Measurements from ENCODE around the gene FAM53B. TPM values are rescaled to one million over a fixed set of nuclear protein-coding genes. Genes with fewer than 3 reads are reported as not detected.

Gene FAM53B
- total RNA-seq, 2 experiments from 2014 or later, result 33.5 to 45.5 TPM

- peak overlapping the region; percentile 98 for H3K27ac Mint-ChIP-seq
- peaks cover 92% of the 10 kb centered on the region for H3K4me1 Mint-ChIP-seq
- peaks cover 40% of the 10 kb centered on the region for H3K36me3 Mint-ChIP-seq
- ATAC-seq (no peak), DNase-seq (no peak)
- no peaks in the 10 kb centered on the region for H3K27me3 Mint-ChIP-seq
- peak overlapping the region; percentile 62 for H3K4me3 Mint-ChIP-seq
- H3K9me3 Mint-ChIP-seq (ENCODE audit: low read depth), result no peaks in the 10 kb centered on the region
- CTCF ChIA-PET, result interaction anchor here (0.7 to 8.0 kb wide), 4 partner anchors 25 to 46 kb away, joined by 3 to 106 read pairs (median 8); no protein-coding TSS in a partner anchor
Observed at GRCh38 chr10:124693801-124694416, 50.3 kb downstream of the FAM53B start.

- H3K9me3 Mint-ChIP-seq (ENCODE audit: low read depth), result no peaks in the 10 kb centered on the region
- DNase-seq (no peak), ATAC-seq (no peak)
- H3K36me3 Mint-ChIP-seq, result peaks cover 39% of the 10 kb centered on the region
- peak overlapping the region; percentile 98 for H3K27ac Mint-ChIP-seq
- peak overlapping the region; percentile 62 for H3K4me3 Mint-ChIP-seq
- CTCF ChIA-PET, result interaction anchor here (0.7 to 8.0 kb wide), 3 partner anchors 26 to 45 kb away, joined by 4 to 106 read pairs (median 12); no protein-coding TSS in a partner anchor
- H3K27me3 Mint-ChIP-seq, result no peaks in the 10 kb centered on the region
- H3K4me1 Mint-ChIP-seq, result peaks cover 92% of the 10 kb centered on the region
Observed at GRCh38 chr10:124693396-124693795, 50.8 kb downstream of the FAM53B start.

GRCh38 chr10:124692100-124692446 is 52.1 kb downstream of the FAM53B start:
- Mint-ChIP-seq H3K4me3 (no peak overlapping the region), H3K27me3 (no peaks in the 10 kb centered on the region), H3K27ac (no peak overlapping the region), H3K36me3 (peaks cover 45% of the 10 kb centered on the region), H3K4me1 (peaks cover 92% of the 10 kb centered on the region), H3K9me3 (ENCODE audit: low read depth) (no peaks in the 10 kb centered on the region)
- CTCF ChIA-PET, result interaction anchor here (1.3 to 8.0 kb wide), 3 partner anchors 9 to 44 kb away, joined by 3 to 106 read pairs (median 12); no protein-coding TSS in a partner anchor
- DNase-seq, result no peak
- no peak for ATAC-seq

GRCh38 chr10:124691421-124692099 is 52.6 kb downstream of the FAM53B start:
- ATAC-seq, result no peak
- no peak overlapping the region for H3K27ac Mint-ChIP-seq
- no peak overlapping the region for H3K4me3 Mint-ChIP-seq

GRCh38 chr10:124691002-124691401 is 53.2 kb downstream of the FAM53B start:
- H3K36me3 Mint-ChIP-seq, result peaks cover 51% of the 10 kb centered on the region
- no peak overlapping the region for H3K27ac Mint-ChIP-seq
- H3K4me1 Mint-ChIP-seq, result peaks cover 92% of the 10 kb centered on the region

More at GRCh38 chr10:124691421-124692099, 52.6 kb downstream of the FAM53B start:
- no peaks in the 10 kb centered on the region for H3K27me3 Mint-ChIP-seq
- no peaks in the 10 kb centered on the region for H3K9me3 Mint-ChIP-seq (ENCODE audit: low read depth)
- peaks cover 92% of the 10 kb centered on the region for H3K4me1 Mint-ChIP-seq
- peaks cover 47% of the 10 kb centered on the region for H3K36me3 Mint-ChIP-seq
- DNase-seq, result no peak
- CTCF ChIA-PET, result interaction anchor here (0.8 to 8.0 kb wide), 7 partner anchors 9 to 50 kb away, joined by 3 to 106 read pairs (median 17); no protein-coding TSS in a partner anchor

GRCh38 chr10:124689911-124690498 is 54.2 kb downstream of the FAM53B start:
- Mint-ChIP-seq H3K4me1 (peaks cover 92% of the 10 kb centered on the region), H3K27me3 (no peaks in the 10 kb centered on the region), H3K9me3 (ENCODE audit: low read depth) (no peaks in the 10 kb centered on the region), H3K27ac (peak overlapping the region; percentile 94), H3K4me3 (no peak overlapping the region), H3K36me3 (peaks cover 51% of the 10 kb centered on the region)
- CTCF ChIA-PET, result interaction anchor here (0.9 to 8.0 kb wide), 12 partner anchors 11 to 160 kb away, joined by 3 to 106 read pairs (median 8); no protein-coding TSS in a partner anchor
- DNase-seq (no peak), ATAC-seq (no peak)

More at GRCh38 chr10:124691002-124691401, 53.2 kb downstream of the FAM53B start:
- Mint-ChIP-seq H3K4me3 (no peak overlapping the region), H3K9me3 (ENCODE audit: low read depth) (no peaks in the 10 kb centered on the region), H3K27me3 (no peaks in the 10 kb centered on the region)
- ATAC-seq, result no peak
- DNase-seq, result no peak
- CTCF ChIA-PET, result interaction anchor here (0.8 to 8.0 kb wide), 6 partner anchors 10 to 50 kb away, joined by 3 to 106 read pairs (median 28); no protein-coding TSS in a partner anchor

- CTCF ChIA-PET, result interaction anchor here (0.7 to 8.0 kb wide), 21 partner anchors 8 to 159 kb away, joined by 3 to 106 read pairs (median 6); no protein-coding TSS in a partner anchor
- peaks cover 88% of the 10 kb centered on the region for H3K4me1 Mint-ChIP-seq
- peak overlapping the region; percentile 94 for H3K27ac Mint-ChIP-seq
- H3K4me3 Mint-ChIP-seq, result peak overlapping the region; percentile 52
- no peaks in the 10 kb centered on the region for H3K9me3 Mint-ChIP-seq (ENCODE audit: low read depth)
- peak; percentile 92 for DNase-seq
- no peaks in the 10 kb centered on the region for H3K27me3 Mint-ChIP-seq
- peaks cover 53% of the 10 kb centered on the region for H3K36me3 Mint-ChIP-seq
- ATAC-seq, result peak; percentile 95
Observed at GRCh38 chr10:124688889-124689670, 55.1 kb downstream of the FAM53B start.

- Mint-ChIP-seq H3K27ac (peak overlapping the region; percentile 94), H3K27me3 (no peaks in the 10 kb centered on the region), H3K4me1 (peaks cover 88% of the 10 kb centered on the region), H3K9me3 (ENCODE audit: low read depth) (no peaks in the 10 kb centered on the region), H3K36me3 (peaks cover 53% of the 10 kb centered on the region), H3K4me3 (no peak overlapping the region)
- DNase-seq (no peak), ATAC-seq (peak; percentile 29)
- CTCF ChIA-PET, result interaction anchor here (0.7 to 8.0 kb wide), 22 partner anchors 8 to 158 kb away, joined by 3 to 106 read pairs (median 6); no protein-coding TSS in a partner anchor
Observed at GRCh38 chr10:124688386-124688785, 55.8 kb downstream of the FAM53B start.

GRCh38 chr10:124686707-124687376 is 57.3 kb downstream of the FAM53B start:
- ATAC-seq (no peak), DNase-seq (no peak)
- CTCF ChIA-PET, result interaction anchor here (1.3 to 8.0 kb wide), 6 partner anchors 10 to 55 kb away, joined by 3 to 106 read pairs (median 17); no protein-coding TSS in a partner anchor
- H3K36me3 Mint-ChIP-seq, result peaks cover 57% of the 10 kb centered on the region
- no peak overlapping the region for H3K27ac Mint-ChIP-seq
- H3K9me3 Mint-ChIP-seq (ENCODE audit: low read depth), result no peaks in the 10 kb centered on the region
- peaks cover 79% of the 10 kb centered on the region for H3K4me1 Mint-ChIP-seq
- no peaks in the 10 kb centered on the region for H3K27me3 Mint-ChIP-seq
- H3K4me3 Mint-ChIP-seq, result no peak overlapping the region

GRCh38 chr10:124685261-124685660 is 58.9 kb downstream of the FAM53B start:
- H3K36me3 Mint-ChIP-seq, result peaks cover 57% of the 10 kb centered on the region
- no peak for ATAC-seq
- H3K27me3 Mint-ChIP-seq, result no peaks in the 10 kb centered on the region

GRCh38 chr10:124683814-124684213 is 60.4 kb downstream of the FAM53B start:
- peaks cover 71% of the 10 kb centered on the region for H3K4me1 Mint-ChIP-seq
- CTCF ChIA-PET, result interaction anchor here (0.6 to 4.2 kb wide), 4 partner anchors 35 to 131 kb away, joined by 3 to 22 read pairs (median 5); partner anchors contain the start of gene ABRAXAS2
- no peaks in the 10 kb centered on the region for H3K9me3 Mint-ChIP-seq (ENCODE audit: low read depth)
- H3K4me3 Mint-ChIP-seq, result no peak overlapping the region
- H3K36me3 Mint-ChIP-seq, result peaks cover 52% of the 10 kb centered on the region
- DNase-seq (no peak), ATAC-seq (no peak)
- H3K27me3 Mint-ChIP-seq, result no peaks in the 10 kb centered on the region
- H3K27ac Mint-ChIP-seq, result peak overlapping the region; percentile 38

More at GRCh38 chr10:124685261-124685660, 58.9 kb downstream of the FAM53B start:
- no peak for DNase-seq
- peaks cover 73% of the 10 kb centered on the region for H3K4me1 Mint-ChIP-seq
- no peak overlapping the region for H3K4me3 Mint-ChIP-seq
- H3K9me3 Mint-ChIP-seq (ENCODE audit: low read depth), result no peaks in the 10 kb centered on the region
- H3K27ac Mint-ChIP-seq, result no peak overlapping the region
- CTCF ChIA-PET, result interaction anchor here (1.0 to 4.2 kb wide), 2 partner anchors 11 to 56 kb away, joined by 3 to 22 read pairs; no protein-coding TSS in a partner anchor

All from activated CD8-positive, alpha-beta memory T cell treated with anti-CD3 and anti-CD28 coated beads, Interleukin-2, amount 10 ng/mL, durations not matched to agents 7 days and 5 days (primary cell).